Activated CD4-positive, alpha-beta T cell treated with anti-CD3 and anti-CD28 coated beads, Interleukin-2, amount 10 ng/mL, durations not matched to agents 7 days and 5 days (primary cell): Measurements from ENCODE around the gene TAS2R19. TPM values are rescaled to one million over a fixed set of nuclear protein-coding genes. Genes with fewer than 3 reads are reported as not detected.

Experiments
- CTCF ChIA-PET: fragments of 350-600 bp; sonication (Branson Sonifier 250); formaldehyde crosslinking; loops from one replicate; lab custom pipeline; 2021; ENCODE audit warnings: antibody characterized with exemption; lab: Charles Lee
- POLR2A ChIA-PET: fragments of 350-600 bp; sonication (Branson Sonifier 250); formaldehyde crosslinking; loops from one replicate; lab custom pipeline; 2021; ENCODE audit warnings: antibody characterized with exemption; lab: Charles Lee
- DNase-seq: peaks from one replicate; pipeline ENCODE4 v3.0.0-alpha.2; 2020
- H3K27ac Mint-ChIP-seq: one replicate; pipeline ENCODE4 v1.8.0; 2021; ENCODE audit warnings: mild to moderate bottlenecking, moderate library complexity, mixed read lengths
- H3K27me3 Mint-ChIP-seq: one replicate; pipeline ENCODE4 v1.8.0; 2021; ENCODE audit warnings: mixed read lengths
- H3K36me3 Mint-ChIP-seq: one replicate; pipeline ENCODE4 v1.8.0; 2021; ENCODE audit warnings: low read depth, mixed read lengths
- H3K4me1 Mint-ChIP-seq: one replicate; pipeline ENCODE4 v1.8.0; 2021; ENCODE audit warnings: mixed read lengths
- H3K4me3 Mint-ChIP-seq: one replicate; pipeline ENCODE4 v1.8.0; 2021; ENCODE audit warnings: mild to moderate bottlenecking, moderate library complexity, mixed read lengths
- H3K9me3 Mint-ChIP-seq: one replicate; pipeline ENCODE4 v1.8.0; 2021; ENCODE audit warnings: mixed read lengths
- total RNA-seq, 2 experiments: library from RNA; stranded (reverse); gene quantifications; one replicate each; pipeline ENCODE4 v1.2.3, GENCODE V29; 2021

Gene TAS2R19
- total RNA-seq, 2 experiments from 2014 or later, result 3.0 to 3.1 TPM

DNA sequence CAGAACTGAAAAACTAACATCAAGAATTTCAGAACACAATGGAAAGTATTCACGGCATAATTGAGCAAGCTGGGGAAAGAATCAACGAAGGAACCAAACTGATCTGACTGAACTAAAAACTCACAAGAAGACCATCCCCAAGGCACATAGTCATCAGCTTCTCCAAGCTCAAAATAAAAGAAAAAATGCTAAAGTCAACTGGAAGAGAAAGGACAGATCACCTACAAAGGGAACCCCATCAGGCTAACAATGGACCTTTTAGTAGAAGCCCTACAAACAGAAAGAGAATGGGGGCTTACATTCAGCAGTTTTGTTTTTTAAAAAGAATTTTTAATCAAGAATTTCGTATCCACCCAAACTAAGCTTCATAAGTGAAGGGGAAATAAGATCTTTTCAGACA, 47.5 kb downstream of the TAS2R19 start:
- H3K4me1 Mint-ChIP-seq, result no peaks in the 10 kb centered on the region
- H3K27ac Mint-ChIP-seq, result no peak overlapping the region
- no peak for DNase-seq
- no peaks in the 10 kb centered on the region for H3K9me3 Mint-ChIP-seq
- H3K27me3 Mint-ChIP-seq, result peaks cover 24% of the 10 kb centered on the region
- CTCF ChIA-PET, result no interaction called here
- peaks cover 18% of the 10 kb centered on the region for H3K36me3 Mint-ChIP-seq
- H3K4me3 Mint-ChIP-seq, result no peak overlapping the region
- POLR2A ChIA-PET, result no interaction called here

Other genes with a start within 250 kb of the TAS2R19 start
- not detected for gene TAS2R7, start 220.0 kb downstream of the TAS2R19 start, total RNA-seq
- gene TAS2R8, start 215.3 kb downstream of the TAS2R19 start, total RNA-seq, result not detected
- not detected for gene TAS2R9, start 212.5 kb downstream of the TAS2R19 start, total RNA-seq
- gene TAS2R10, start 196.3 kb downstream of the TAS2R19 start, total RNA-seq, result under 1 TPM; 0.25 to 0.46 TPM
- 1 to 10 TPM; 1.9 to 2.5 TPM for gene PRR4, start 173.1 kb downstream of the TAS2R19 start, total RNA-seq
- 10 to 100 TPM; 21.7 to 24.5 TPM for gene PRH1, start 138.4 kb downstream of the TAS2R19 start, total RNA-seq
- 1 to 10 TPM; 1.0 to 1.1 TPM for gene TAS2R13, start 113.1 kb downstream of the TAS2R19 start, total RNA-seq
- not detected for gene PRH2, start 93.4 kb downstream of the TAS2R19 start, total RNA-seq
- 1 to 10 TPM; 2.1 to 2.9 TPM for gene TAS2R14, start 83.4 kb downstream of the TAS2R19 start, total RNA-seq
- 1 to 10 TPM in 1 of 2 experiments, under 1 TPM in 1; 0.60 to 1.1 TPM for gene TAS2R50, start 35.7 kb downstream of the TAS2R19 start, total RNA-seq
- 1 to 10 TPM; 1.6 to 2.1 TPM for gene TAS2R20, start 24.3 kb downstream of the TAS2R19 start, total RNA-seq
- gene TAS2R31, start 8.8 kb upstream of the TAS2R19 start, total RNA-seq, result 1 to 10 TPM; 1.6 to 3.0 TPM
- gene TAS2R46, start 39.7 kb upstream of the TAS2R19 start, total RNA-seq, result 1 to 10 TPM in 1 of 2 experiments, under 1 TPM in 1; 0.97 to 1.2 TPM
- gene TAS2R43, start 69.7 kb upstream of the TAS2R19 start, total RNA-seq, result 1 to 10 TPM; 1.7 to 1.9 TPM
- 1 to 10 TPM; 2.0 to 2.6 TPM for gene TAS2R30, start 112.0 kb upstream of the TAS2R19 start, total RNA-seq
- gene SMIM10L1, start 148.6 kb upstream of the TAS2R19 start, total RNA-seq, result 1 to 10 TPM; 8.1 to 8.3 TPM
- not detected for gene TAS2R42, start 164.3 kb upstream of the TAS2R19 start, total RNA-seq
- not detected for gene PRB3, start 247.1 kb upstream of the TAS2R19 start, total RNA-seq